GM06990 (cell line): Measurements from ENCODE around the gene ADAMTS12.

ENCODE experiments used
- DNase-seq: peaks from one replicate; pipeline ENCODE4 v3.0.0-alpha.2; 2011; ENCODE audit not compliant: insufficient read length; ENCODE audit errors: extremely low read depth
- H3K27me3 ChIP-seq: replicated peaks from 2 replicates; pipeline ENCODE4 v1.6.0; 2011; ENCODE audit warnings: low read length; ENCODE audit not compliant: control insufficient read depth, insufficient read depth
- H3K36me3 ChIP-seq: 2 replicates; pipeline ENCODE4 v1.5.1; 2011; ENCODE audit warnings: low read length; ENCODE audit not compliant: control insufficient read depth, insufficient read depth
- H3K4me3 ChIP-seq: replicated peaks from 2 replicates; pipeline ENCODE4 v1.5.1; 2011; ENCODE audit warnings: low read depth, mild to moderate bottlenecking, control low read depth, low read length
- TF ChIP-seq, protein P1 (sequence below): IDR thresholded peaks from 2 replicates; pipeline ENCODE4 v1.5.1; 2011; ENCODE audit warnings: low read length, control low read depth, mild to moderate bottlenecking, inconsistent platforms; ENCODE audit not compliant: insufficient read depth, poor library complexity, severe bottlenecking

Gene ADAMTS12

GRCh38 chr5:33513462-33514185 lies 378.2 kb downstream of the ADAMTS12 start:
- no peak for DNase-seq
- Histone ChIP-seq H3K27me3 (no peaks in the 10 kb centered on the region), H3K36me3 (no peaks in the 10 kb centered on the region), H3K4me3 (no peak overlapping the region)
- TF ChIP-seq, protein P1, sequence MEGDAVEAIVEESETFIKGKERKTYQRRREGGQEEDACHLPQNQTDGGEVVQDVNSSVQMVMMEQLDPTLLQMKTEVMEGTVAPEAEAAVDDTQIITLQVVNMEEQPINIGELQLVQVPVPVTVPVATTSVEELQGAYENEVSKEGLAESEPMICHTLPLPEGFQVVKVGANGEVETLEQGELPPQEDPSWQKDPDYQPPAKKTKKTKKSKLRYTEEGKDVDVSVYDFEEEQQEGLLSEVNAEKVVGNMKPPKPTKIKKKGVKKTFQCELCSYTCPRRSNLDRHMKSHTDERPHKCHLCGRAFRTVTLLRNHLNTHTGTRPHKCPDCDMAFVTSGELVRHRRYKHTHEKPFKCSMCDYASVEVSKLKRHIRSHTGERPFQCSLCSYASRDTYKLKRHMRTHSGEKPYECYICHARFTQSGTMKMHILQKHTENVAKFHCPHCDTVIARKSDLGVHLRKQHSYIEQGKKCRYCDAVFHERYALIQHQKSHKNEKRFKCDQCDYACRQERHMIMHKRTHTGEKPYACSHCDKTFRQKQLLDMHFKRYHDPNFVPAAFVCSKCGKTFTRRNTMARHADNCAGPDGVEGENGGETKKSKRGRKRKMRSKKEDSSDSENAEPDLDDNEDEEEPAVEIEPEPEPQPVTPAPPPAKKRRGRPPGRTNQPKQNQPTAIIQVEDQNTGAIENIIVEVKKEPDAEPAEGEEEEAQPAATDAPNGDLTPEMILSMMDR = no peak

- no peak for DNase-seq
- TF ChIP-seq, protein P1 = no peak
- Histone ChIP-seq H3K27me3 (no peaks in the 10 kb centered on the region), H3K4me3 (no peak overlapping the region), H3K36me3 (no peaks in the 10 kb centered on the region)
Observed at GRCh38 chr5:33509036-33509435, 382.8 kb downstream of the ADAMTS12 start.

- TF ChIP-seq, protein P1 = no peak
- DNase-seq = no peak
- Histone ChIP-seq H3K27me3 (no peaks in the 10 kb centered on the region), H3K36me3 (no peaks in the 10 kb centered on the region), H3K4me3 (no peak overlapping the region)
Observed at GRCh38 chr5:33507426-33507825, 384.4 kb downstream of the ADAMTS12 start.

GRCh38 chr5:33504570-33504969 lies 387.2 kb downstream of the ADAMTS12 start:
- no peak for DNase-seq
- TF ChIP-seq, protein P1 = no peak
- H3K4me3 ChIP-seq = no peak overlapping the region
- no peaks in the 10 kb centered on the region for H3K36me3 ChIP-seq
- H3K27me3 ChIP-seq = no peaks in the 10 kb centered on the region

- no peaks in the 10 kb centered on the region for H3K27me3 ChIP-seq
- H3K4me3 ChIP-seq = no peak overlapping the region
- no peak for DNase-seq
- TF ChIP-seq, protein P1 = no peak
- H3K36me3 ChIP-seq = no peaks in the 10 kb centered on the region
Observed at GRCh38 chr5:33501899-33502298, 389.9 kb downstream of the ADAMTS12 start.
